Measurements from ENCODE around the gene PDGFD.

PDGFD gene

GRCh38 chr11:104078995-104079394 lies 85.0 kb downstream of the PDGFD start:
- H3K4me3 ChIP-seq (replicated peaks; ENCODE audit: low read depth, low read length): no peak overlapping the region
- DNase-seq (ENCODE audit: extremely low read depth, low read depth): no peak
- TF ChIP-seq CTCF (IDR thresholded peaks at IDR 0.05; ENCODE audit: low read depth, low read length, missing control alignments): no peak

GRCh38 chr11:104078245-104078644 lies 85.7 kb downstream of the PDGFD start:
- no peak overlapping the region for H3K4me3 ChIP-seq (replicated peaks; ENCODE audit: low read depth, low read length)
- TF ChIP-seq CTCF (IDR thresholded peaks at IDR 0.05; ENCODE audit: low read depth, low read length, missing control alignments): no peak

GRCh38 chr11:104076455-104076854 lies 87.5 kb downstream of the PDGFD start:
- no peak for TF ChIP-seq CTCF (IDR thresholded peaks at IDR 0.05; ENCODE audit: low read depth, low read length, missing control alignments)
- no peak for DNase-seq (ENCODE audit: extremely low read depth, low read depth)
- H3K4me3 ChIP-seq (replicated peaks; ENCODE audit: low read depth, low read length): no peak overlapping the region

More at GRCh38 chr11:104078245-104078644, 85.7 kb downstream of the PDGFD start:
- no peak for DNase-seq (ENCODE audit: extremely low read depth, low read depth)

- no peak for DNase-seq (ENCODE audit: extremely low read depth, low read depth)
- H3K4me3 ChIP-seq (replicated peaks; ENCODE audit: low read depth, low read length): no peak overlapping the region
- no peak for TF ChIP-seq CTCF (IDR thresholded peaks at IDR 0.05; ENCODE audit: low read depth, low read length, missing control alignments)
Observed at GRCh38 chr11:104075706-104076105, 88.2 kb downstream of the PDGFD start.

- no peak for DNase-seq (ENCODE audit: extremely low read depth, low read depth)
- H3K4me3 ChIP-seq (replicated peaks; ENCODE audit: low read depth, low read length): no peak overlapping the region
- TF ChIP-seq CTCF (IDR thresholded peaks at IDR 0.05; ENCODE audit: low read depth, low read length, missing control alignments): no peak
Observed at GRCh38 chr11:104075091-104075490, 88.9 kb downstream of the PDGFD start.

GRCh38 chr11:104073950-104074705 lies 89.8 kb downstream of the PDGFD start:
- no peak overlapping the region for H3K4me3 ChIP-seq (replicated peaks; ENCODE audit: low read depth, low read length)
- DNase-seq (ENCODE audit: extremely low read depth, low read depth): no peak
- TF ChIP-seq CTCF (IDR thresholded peaks at IDR 0.05; ENCODE audit: low read depth, low read length, missing control alignments): no peak

- no peak for DNase-seq (ENCODE audit: extremely low read depth, low read depth)
- TF ChIP-seq CTCF (IDR thresholded peaks at IDR 0.05; ENCODE audit: low read depth, low read length, missing control alignments): no peak
- no peak overlapping the region for H3K4me3 ChIP-seq (replicated peaks; ENCODE audit: low read depth, low read length)
Observed at GRCh38 chr11:104067534-104067933, 96.4 kb downstream of the PDGFD start.

Data from HFF-Myc (cell line).